ENCODE measurements around the gene VWA8. TPM values are rescaled to one million over a fixed set of nuclear protein-coding genes. Genes with fewer than 3 reads are reported as not detected.

VWA8 gene
- total and polyA plus RNA-seq, 9 donors, result 6.5 to 16.0 (median 9.3) TPM

DNA sequence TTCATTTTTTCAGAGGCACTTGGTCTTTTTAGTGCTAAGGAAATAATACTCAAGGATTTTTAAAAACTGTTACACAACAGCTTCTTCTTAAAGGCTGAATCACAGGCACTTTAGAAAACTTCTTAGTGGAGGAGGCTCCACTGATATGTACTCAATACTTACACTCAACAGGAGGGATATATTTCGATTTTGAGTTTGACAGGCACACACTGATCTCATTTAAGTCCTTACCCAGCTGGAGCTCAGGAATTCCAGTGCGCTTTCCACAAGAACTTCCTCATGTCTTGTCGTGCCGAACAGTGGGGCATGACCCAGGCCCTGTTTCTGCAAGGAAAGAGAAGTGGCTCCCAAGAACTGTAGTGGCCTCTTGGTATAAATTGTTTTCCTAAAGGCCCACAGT, 399.7 kb downstream of the VWA8 start:
- no peak for DNase-seq
- 50% methylated on average over 2 of the region's 4 CpGs for WGBS (ENCODE audit: insufficient coverage)
- Histone ChIP-seq H3K36me3 (ENCODE audit: control insufficient read depth, insufficient read depth, low read length) (no peaks in the 10 kb centered on the region), H3K27me3 (ENCODE audit: control insufficient read depth, insufficient read depth, low read length) (no peaks in the 10 kb centered on the region), H3K4me1 (ENCODE audit: control insufficient read depth, insufficient read depth, low read length) (peaks cover 30% of the 10 kb centered on the region), H3K9me3 (replicated peaks; ENCODE audit: control insufficient read depth, low read depth, low read length) (no peaks in the 10 kb centered on the region), H3K4me3 (ENCODE audit: low read length) (no peak overlapping the region), H3K27ac (ENCODE audit: low read length) (peak overlapping the region; percentile 66)

DNA sequence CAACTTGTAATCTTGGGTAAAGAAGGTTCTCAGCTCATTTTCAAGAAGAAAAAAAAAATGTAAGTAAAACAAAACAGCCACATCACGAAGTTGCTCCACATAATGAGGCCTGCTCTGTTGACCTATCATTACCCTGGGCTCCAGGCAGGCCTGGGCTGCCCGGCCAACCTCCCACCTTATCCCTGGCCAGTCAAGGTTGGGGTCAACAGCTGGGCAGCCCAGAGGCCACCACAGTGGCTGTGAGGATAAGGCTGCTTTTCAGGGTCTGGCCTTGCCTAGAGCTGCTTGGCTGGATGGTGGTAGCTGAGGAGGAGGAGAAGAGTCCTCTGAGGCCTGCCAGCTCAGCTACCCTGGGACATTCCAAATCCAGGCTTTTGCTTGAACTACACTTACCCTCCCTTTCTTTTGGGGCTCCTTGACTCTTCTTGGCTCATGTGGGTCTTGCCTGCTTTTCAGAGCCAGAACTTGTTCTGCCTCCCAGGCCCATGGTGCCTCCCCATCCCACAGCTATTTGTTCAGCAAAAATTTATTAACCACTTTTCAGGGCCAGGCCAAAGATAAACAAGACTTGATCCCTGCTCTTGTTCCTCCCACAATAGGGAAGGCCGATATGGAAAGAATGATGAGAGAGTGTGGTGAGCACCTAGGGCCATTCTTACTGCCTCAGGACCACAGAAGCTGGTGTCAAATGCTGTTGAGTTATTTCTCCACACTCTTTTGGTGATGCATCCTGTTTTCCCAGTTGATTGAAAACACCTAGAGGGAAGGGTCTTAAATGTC, 401.9 kb downstream of the VWA8 start:
- H3K4me1 ChIP-seq (ENCODE audit: control insufficient read depth, insufficient read depth, low read length), result peaks cover 23% of the 10 kb centered on the region
- H3K4me3 ChIP-seq (ENCODE audit: low read length), result no peak overlapping the region
- no peaks in the 10 kb centered on the region for H3K9me3 ChIP-seq (replicated peaks; ENCODE audit: control insufficient read depth, low read depth, low read length)
- no peaks in the 10 kb centered on the region for H3K36me3 ChIP-seq (ENCODE audit: control insufficient read depth, insufficient read depth, low read length)
- no peak overlapping the region for H3K27ac ChIP-seq (ENCODE audit: low read length)
- WGBS (ENCODE audit: insufficient coverage), result no CpG with 5 or more reads among the region's 3 CpGs
- no peak for DNase-seq
- H3K27me3 ChIP-seq (ENCODE audit: control insufficient read depth, insufficient read depth, low read length), result no peaks in the 10 kb centered on the region

DNA sequence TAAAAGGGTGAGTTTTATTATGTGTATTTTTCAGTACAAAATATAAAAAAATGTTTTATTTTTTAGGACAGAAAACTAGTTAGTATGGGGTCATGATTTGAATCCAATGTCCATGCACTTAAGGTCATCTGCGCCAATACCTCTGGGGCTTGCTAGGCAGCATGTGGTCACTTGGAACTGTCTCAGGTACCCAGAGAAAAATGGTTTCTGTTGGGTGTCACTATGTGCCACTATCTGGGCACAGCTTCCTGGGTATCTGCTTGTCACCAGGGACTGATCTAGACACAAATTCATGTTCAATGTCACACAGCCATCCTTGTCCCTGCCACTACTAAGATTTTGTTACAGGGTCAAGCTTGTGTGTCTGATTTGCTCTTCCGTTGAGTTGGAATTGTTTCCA, 403.2 kb downstream of the VWA8 start:
- no peak overlapping the region for H3K27ac ChIP-seq (ENCODE audit: low read length)
- no peaks in the 10 kb centered on the region for H3K27me3 ChIP-seq (ENCODE audit: control insufficient read depth, insufficient read depth, low read length)
- H3K4me1 ChIP-seq (ENCODE audit: control insufficient read depth, insufficient read depth, low read length), result peaks cover 16% of the 10 kb centered on the region
- WGBS (ENCODE audit: insufficient coverage), result 100% methylated on average over 1 of the region's 2 CpGs
- no peak for DNase-seq
- no peak overlapping the region for H3K4me3 ChIP-seq (ENCODE audit: low read length)
- no peaks in the 10 kb centered on the region for H3K9me3 ChIP-seq (replicated peaks; ENCODE audit: control insufficient read depth, low read depth, low read length)
- no peaks in the 10 kb centered on the region for H3K36me3 ChIP-seq (ENCODE audit: control insufficient read depth, insufficient read depth, low read length)

DNA sequence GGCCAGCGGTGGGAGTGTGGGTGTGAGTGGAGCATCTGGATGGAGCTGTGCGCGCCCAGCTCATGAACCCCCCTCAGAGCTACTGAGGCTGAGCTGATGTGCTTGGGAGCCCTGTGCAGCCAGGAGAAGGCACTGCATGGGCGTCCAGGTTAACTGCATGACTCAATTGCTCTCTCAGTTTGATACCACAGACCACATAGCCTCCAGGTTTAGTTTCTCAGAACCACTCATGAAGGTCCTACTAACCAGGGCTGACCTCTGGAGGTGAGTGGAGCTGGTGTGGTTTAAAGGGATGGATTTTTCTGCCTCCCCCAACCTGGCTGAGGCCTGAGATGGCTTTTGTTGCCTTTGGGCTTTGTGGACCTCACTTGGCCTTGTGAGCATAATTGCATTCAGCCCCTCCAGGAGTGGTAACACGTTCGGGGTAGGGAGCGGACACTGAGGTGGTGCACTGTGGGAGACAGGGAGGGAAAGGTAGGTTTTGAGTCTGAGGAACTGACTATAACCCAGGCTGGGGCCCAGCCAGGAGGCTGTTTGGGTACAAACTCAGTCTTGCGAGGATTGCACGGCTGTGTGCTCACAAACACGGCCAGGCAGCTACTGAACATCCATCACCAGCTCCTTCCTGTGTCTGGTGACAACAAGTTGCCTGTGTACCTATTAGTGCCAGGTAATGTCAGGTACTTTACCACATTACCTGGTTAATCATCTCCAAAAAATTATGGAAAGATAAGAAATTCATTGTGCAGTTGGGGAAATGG, 406.1 kb downstream of the VWA8 start:
- Histone ChIP-seq H3K36me3 (ENCODE audit: control insufficient read depth, insufficient read depth, low read length) (no peaks in the 10 kb centered on the region), H3K27me3 (ENCODE audit: control insufficient read depth, insufficient read depth, low read length) (no peaks in the 10 kb centered on the region), H3K27ac (ENCODE audit: low read length) (no peak overlapping the region), H3K4me1 (ENCODE audit: control insufficient read depth, insufficient read depth, low read length) (peaks cover 5% of the 10 kb centered on the region), H3K4me3 (ENCODE audit: low read length) (no peak overlapping the region), H3K9me3 (replicated peaks; ENCODE audit: control insufficient read depth, low read depth, low read length) (no peaks in the 10 kb centered on the region)
- no peak for DNase-seq
- 85% methylated on average over 7 of the region's 10 CpGs for WGBS (ENCODE audit: insufficient coverage)

DNA sequence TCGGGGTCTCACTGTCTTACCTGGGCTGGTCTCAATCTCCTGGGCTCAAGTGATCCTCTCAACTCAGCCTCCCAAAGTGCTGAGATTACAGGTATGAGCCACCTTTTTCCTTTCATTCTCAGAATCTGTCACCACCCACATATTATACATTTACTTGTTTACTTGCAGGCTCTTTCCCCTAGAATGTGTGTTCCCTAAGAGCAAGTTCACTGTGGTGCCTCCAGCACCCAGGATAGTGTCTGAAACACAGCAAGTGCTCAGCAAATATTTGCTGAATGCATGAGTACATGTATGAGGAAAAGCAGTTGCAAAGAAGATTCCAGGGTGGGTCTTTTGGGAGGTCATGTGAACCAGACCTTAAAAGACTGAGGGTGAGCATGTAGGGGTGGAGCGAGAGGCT, 406.7 kb downstream of the VWA8 start:
- no peaks in the 10 kb centered on the region for H3K36me3 ChIP-seq (ENCODE audit: control insufficient read depth, insufficient read depth, low read length)
- H3K27ac ChIP-seq (ENCODE audit: low read length), result no peak overlapping the region
- 94% methylated on average over 2 of the region's 2 CpGs for WGBS (ENCODE audit: insufficient coverage)

DNA sequence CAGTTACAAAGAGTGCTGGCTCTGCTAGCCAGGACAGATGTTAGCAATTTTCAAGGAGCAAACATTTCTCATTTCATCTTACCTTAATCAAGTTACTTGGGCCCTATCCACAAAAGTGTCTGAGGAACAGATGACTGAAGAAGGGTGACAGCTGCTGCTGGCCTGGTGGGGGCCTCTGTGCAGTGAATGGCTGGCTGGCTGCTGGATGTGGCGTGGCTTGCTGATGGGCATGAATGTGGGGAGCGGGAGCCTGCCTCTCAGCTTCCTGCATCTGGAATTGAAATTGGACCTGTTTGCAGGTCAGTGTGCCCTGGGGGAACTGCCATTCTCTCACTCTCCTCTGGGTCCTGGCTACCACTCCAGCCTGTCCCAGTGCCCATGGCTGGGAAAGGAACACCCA, 408.9 kb downstream of the VWA8 start:
- Histone ChIP-seq H3K4me1 (ENCODE audit: control insufficient read depth, insufficient read depth, low read length) (peaks cover 17% of the 10 kb centered on the region), H3K27ac (ENCODE audit: low read length) (no peak overlapping the region), H3K27me3 (ENCODE audit: control insufficient read depth, insufficient read depth, low read length) (no peaks in the 10 kb centered on the region), H3K9me3 (replicated peaks; ENCODE audit: control insufficient read depth, low read depth, low read length) (no peaks in the 10 kb centered on the region), H3K4me3 (ENCODE audit: low read length) (no peak overlapping the region), H3K36me3 (ENCODE audit: control insufficient read depth, insufficient read depth, low read length) (no peaks in the 10 kb centered on the region)
- no peak for DNase-seq
- 60% methylated on average over 1 of the region's 2 CpGs for WGBS (ENCODE audit: insufficient coverage)

More for the DNA sequence above, 406.7 kb downstream of the VWA8 start:
- no peaks in the 10 kb centered on the region for H3K27me3 ChIP-seq (ENCODE audit: control insufficient read depth, insufficient read depth, low read length)
- no peak for DNase-seq
- no peak overlapping the region for H3K4me3 ChIP-seq (ENCODE audit: low read length)
- H3K4me1 ChIP-seq (ENCODE audit: control insufficient read depth, insufficient read depth, low read length), result peaks cover 5% of the 10 kb centered on the region
- no peaks in the 10 kb centered on the region for H3K9me3 ChIP-seq (replicated peaks; ENCODE audit: control insufficient read depth, low read depth, low read length)

DNA sequence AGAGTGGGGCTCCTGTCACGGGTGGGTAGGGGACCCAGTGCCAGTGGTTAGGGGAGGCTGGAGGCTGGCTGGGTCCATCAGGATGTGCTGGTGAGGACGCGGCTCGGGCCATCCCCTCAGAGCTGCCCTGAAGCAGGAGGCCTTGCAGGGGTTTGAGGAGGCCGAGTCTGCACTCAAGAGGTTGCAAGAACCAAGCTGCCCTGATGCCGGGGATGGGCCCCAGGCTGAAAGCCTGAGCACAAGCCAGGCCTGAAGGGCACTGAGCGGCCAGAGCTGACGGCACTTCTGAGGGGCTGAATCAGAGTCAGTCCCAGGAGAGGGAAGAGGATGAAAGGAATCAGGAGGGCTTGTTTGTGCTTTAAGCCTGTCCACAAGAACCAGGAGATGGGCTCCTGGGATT, 410.6 kb downstream of the VWA8 start:
- 89% methylated on average over 8 of the region's 8 CpGs for WGBS (ENCODE audit: insufficient coverage)
- Histone ChIP-seq H3K9me3 (replicated peaks; ENCODE audit: control insufficient read depth, low read depth, low read length) (no peaks in the 10 kb centered on the region), H3K27me3 (ENCODE audit: control insufficient read depth, insufficient read depth, low read length) (no peaks in the 10 kb centered on the region), H3K4me1 (ENCODE audit: control insufficient read depth, insufficient read depth, low read length) (peaks cover 20% of the 10 kb centered on the region), H3K36me3 (ENCODE audit: control insufficient read depth, insufficient read depth, low read length) (no peaks in the 10 kb centered on the region), H3K4me3 (ENCODE audit: low read length) (no peak overlapping the region), H3K27ac (ENCODE audit: low read length) (no peak overlapping the region)
- DNase-seq, result no peak

DNA sequence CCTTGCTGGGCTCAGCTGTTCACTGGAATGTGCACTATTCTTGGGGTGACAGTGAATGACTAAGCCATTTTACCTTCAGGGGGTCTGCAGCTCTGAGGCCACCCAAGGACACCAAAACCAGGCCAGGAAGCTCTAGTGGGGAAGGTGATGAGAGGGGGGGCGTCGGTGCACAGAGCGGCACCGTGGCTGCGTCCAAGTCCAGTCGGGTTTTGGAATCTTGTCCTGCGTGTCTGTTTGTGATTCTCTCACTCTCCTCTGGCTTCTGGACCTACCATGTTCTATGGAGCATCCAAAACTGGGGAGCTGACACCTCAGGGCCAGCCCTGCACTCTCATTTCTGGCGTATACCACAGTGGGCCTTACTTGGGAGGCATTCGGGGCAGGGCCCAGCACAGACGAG, 411.4 kb downstream of the VWA8 start:
- Histone ChIP-seq H3K27ac (ENCODE audit: low read length) (no peak overlapping the region), H3K36me3 (ENCODE audit: control insufficient read depth, insufficient read depth, low read length) (no peaks in the 10 kb centered on the region), H3K4me3 (ENCODE audit: low read length) (no peak overlapping the region), H3K9me3 (replicated peaks; ENCODE audit: control insufficient read depth, low read depth, low read length) (no peaks in the 10 kb centered on the region), H3K27me3 (ENCODE audit: control insufficient read depth, insufficient read depth, low read length) (no peaks in the 10 kb centered on the region), H3K4me1 (ENCODE audit: control insufficient read depth, insufficient read depth, low read length) (peaks cover 20% of the 10 kb centered on the region)
- WGBS (ENCODE audit: insufficient coverage), result 93% methylated on average over 8 of the region's 10 CpGs
- no peak for DNase-seq

DNA sequence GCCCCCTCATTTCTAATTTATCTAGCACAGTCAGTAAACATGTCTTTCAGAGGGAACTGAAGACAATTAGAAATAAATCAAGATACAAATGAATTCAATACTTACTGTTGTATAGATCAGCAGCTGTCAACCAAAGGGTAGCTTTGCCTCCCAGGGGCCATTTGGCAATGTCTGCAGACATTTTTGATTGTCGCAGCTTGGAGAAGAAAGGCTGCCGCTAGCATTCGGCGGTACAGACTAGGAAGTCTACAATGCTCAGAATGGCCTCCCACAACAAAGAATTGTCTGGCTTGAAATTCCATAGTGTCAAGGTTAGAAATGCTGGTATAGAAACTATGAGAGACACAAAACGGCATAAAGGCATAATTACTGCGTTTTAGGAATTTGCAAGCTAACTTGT, 412.0 kb downstream of the VWA8 start:
- H3K9me3 ChIP-seq (replicated peaks; ENCODE audit: control insufficient read depth, low read depth, low read length), result no peaks in the 10 kb centered on the region
- H3K27ac ChIP-seq (ENCODE audit: low read length), result no peak overlapping the region
- H3K27me3 ChIP-seq (ENCODE audit: control insufficient read depth, insufficient read depth, low read length), result no peaks in the 10 kb centered on the region
- H3K4me1 ChIP-seq (ENCODE audit: control insufficient read depth, insufficient read depth, low read length), result peaks cover 20% of the 10 kb centered on the region
- no peaks in the 10 kb centered on the region for H3K36me3 ChIP-seq (ENCODE audit: control insufficient read depth, insufficient read depth, low read length)
- DNase-seq, result no peak
- WGBS (ENCODE audit: insufficient coverage), result 80% methylated on average over 1 of the region's 6 CpGs
- H3K4me3 ChIP-seq (ENCODE audit: low read length), result no peak overlapping the region

DNA sequence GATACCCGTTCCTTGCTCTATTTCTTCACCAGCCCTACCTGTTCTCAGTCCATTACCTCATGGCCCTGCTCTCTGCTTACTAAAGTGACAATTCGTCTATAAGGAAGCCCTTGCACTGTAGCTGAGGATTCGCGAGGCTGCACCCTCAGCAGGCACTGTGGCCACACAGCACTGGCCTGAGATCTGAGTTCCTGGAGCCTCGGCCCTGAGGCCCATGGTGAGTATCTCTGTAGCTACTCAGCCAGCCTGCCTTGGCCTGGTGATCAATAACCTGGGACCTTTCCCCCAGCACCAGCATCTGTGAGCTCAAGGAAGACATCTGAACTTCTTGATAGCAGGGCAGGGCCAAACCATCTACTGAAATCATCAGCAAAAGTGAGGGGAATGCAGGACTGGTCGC, 412.9 kb downstream of the VWA8 start:
- Histone ChIP-seq H3K4me1 (ENCODE audit: control insufficient read depth, insufficient read depth, low read length) (peaks cover 20% of the 10 kb centered on the region), H3K27me3 (ENCODE audit: control insufficient read depth, insufficient read depth, low read length) (no peaks in the 10 kb centered on the region), H3K9me3 (replicated peaks; ENCODE audit: control insufficient read depth, low read depth, low read length) (no peaks in the 10 kb centered on the region), H3K27ac (ENCODE audit: low read length) (peak overlapping the region; percentile 29), H3K4me3 (ENCODE audit: low read length) (no peak overlapping the region), H3K36me3 (ENCODE audit: control insufficient read depth, insufficient read depth, low read length) (no peaks in the 10 kb centered on the region)
- WGBS (ENCODE audit: insufficient coverage), result 74% methylated on average over 5 of the region's 6 CpGs
- DNase-seq, result no peak
